Stimulated activated naive CD8-positive, alpha-beta T cell treated with anti-CD3 and anti-CD28 coated beads, Interleukin-15, Interleukin-2, amounts not matched to agents 100 ng/mL and 50 ng/mL, for 24 hours (primary cell): ENCODE results near the gene RHBDD2.
"Not testable (repeated sequence)": the region's sequence is repeated elsewhere in the genome, so short reads cannot be mapped to it uniquely, and the experiment has no call there.

Experiments
- H3K27ac Mint-ChIP-seq: one replicate; pipeline ENCODE4 v1.8.0; 2021; ENCODE audit warnings: mild to moderate bottlenecking, mixed read lengths
- H3K27me3 Mint-ChIP-seq: one replicate; pipeline ENCODE4 v1.8.0; 2021; ENCODE audit warnings: mixed read lengths
- H3K36me3 Mint-ChIP-seq: one replicate; pipeline ENCODE4 v1.8.0; 2021; ENCODE audit warnings: low read depth, mixed read lengths
- H3K4me1 Mint-ChIP-seq: one replicate; pipeline ENCODE4 v1.8.0; 2021; ENCODE audit warnings: low read depth, mixed read lengths
- H3K4me3 Mint-ChIP-seq: one replicate; pipeline ENCODE4 v1.8.0; 2021; ENCODE audit warnings: mild to moderate bottlenecking, mixed read lengths
- H3K9me3 Mint-ChIP-seq: one replicate; pipeline ENCODE4 v1.8.0; 2021; ENCODE audit warnings: mixed read lengths

RHBDD2 gene

DNA sequence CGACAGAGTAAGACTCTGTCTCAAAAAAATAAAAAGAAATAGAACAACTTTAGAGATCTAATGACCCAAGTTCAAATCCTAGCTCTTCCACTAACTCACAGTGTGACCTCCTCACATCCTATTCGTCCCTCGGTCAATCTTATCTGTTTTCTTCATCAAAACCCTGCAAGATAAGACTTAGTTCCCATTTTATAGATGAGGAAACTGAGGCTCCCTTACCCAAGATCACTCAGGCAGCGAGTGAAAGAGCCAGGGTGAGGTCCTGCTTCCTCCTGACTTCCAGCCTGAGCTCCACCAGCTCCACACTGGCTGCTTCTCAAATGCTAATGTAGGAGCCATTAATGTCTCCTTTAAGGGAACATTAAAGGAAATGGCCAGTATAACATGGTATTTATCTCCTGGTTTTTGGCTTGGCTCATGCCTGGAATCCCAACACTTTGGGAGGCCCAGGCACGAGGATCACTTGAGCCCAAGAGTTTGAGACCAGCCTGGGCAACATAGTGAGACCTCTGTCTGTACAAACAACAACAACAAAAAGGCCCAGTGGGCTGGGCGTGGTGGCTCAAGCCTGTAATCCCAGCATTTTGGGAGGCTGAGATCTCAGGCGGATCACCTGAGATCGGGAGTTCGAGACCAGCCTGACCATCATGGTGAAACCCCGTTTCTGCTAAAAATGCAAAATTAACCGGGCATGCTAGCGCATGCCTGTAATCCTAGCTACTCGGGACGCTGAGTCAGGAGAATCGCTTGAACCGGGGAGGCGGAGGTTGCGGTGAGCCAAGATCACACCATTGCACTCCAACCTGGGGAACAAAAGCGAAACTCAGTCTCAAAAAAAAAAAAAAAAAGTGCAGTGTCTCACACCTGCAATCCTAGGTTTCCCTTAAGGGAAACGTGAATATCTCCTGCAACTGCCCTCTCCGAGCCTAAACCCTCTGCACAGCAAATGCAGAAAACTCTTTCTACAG lies 3.4 kb upstream of the RHBDD2 start:
- Mint-ChIP-seq H3K27me3 (no peaks in the 10 kb centered on the region), H3K27ac (no peak overlapping the region), H3K4me3 (no peak overlapping the region), H3K9me3 (no peaks in the 10 kb centered on the region), H3K4me1 (peaks cover 31% of the 10 kb centered on the region), H3K36me3 (peaks cover 12% of the 10 kb centered on the region)

DNA sequence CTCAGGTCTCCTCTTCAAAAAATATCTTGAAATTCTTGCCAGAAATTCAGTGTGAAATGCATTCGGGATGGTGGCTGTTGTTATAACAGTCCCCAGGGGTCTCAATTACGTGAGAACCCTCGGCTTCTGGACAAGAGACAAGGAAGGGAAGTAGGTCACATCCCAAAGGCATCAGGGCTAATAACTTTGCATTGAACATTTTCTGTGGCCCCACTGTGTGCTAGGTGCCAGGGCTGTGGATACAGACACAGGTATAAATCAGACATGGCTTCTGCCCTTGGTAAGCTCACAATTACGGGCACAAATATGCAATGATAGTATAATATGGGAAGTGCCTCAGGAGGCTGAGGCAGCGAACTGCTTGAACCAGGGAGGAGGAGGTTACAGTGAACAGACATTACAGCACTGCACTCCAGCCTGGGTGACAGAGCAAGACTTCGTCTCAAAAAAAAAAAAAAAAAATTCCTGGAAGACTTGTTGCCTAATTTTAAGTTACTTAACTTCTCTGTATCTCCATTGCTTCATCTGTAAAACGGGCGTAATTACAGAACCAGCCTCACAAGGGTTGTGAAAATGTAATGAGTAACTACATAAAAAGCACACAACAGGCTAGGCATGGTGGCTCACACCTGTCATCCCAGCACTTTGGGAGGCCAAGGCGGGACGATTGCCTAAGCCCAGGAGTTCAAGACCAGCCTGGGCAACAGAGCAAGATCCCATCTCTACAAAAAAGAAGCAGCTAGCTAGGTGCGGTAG lies 2.5 kb upstream of the RHBDD2 start:
- Mint-ChIP-seq H3K27me3 (no peaks in the 10 kb centered on the region), H3K36me3 (peaks cover 21% of the 10 kb centered on the region), H3K4me3 (no peak overlapping the region), H3K27ac (no peak overlapping the region), H3K4me1 (peaks cover 30% of the 10 kb centered on the region), H3K9me3 (no peaks in the 10 kb centered on the region)

DNA sequence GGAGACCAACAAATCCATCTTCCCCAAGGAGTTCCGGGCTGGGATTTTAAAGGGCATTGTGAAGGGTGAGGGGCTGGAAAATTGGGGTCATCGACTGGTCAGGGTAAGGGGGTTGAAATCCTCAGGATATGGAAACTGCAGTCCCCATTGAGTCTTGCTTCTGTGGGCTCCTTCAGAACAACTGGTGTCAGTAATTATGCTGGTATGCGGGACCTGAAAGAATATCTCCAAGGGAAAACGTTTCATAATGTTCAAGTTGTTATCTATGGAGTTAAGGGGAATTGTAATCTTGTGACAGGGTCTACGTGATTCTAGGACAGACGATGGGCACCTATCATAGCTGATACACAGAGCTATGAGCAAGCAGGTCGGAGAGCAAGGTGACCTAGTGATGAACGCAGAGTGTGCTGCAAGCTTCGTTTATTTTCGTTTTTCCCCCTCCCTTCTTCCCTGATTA lies 494 bp upstream of the RHBDD2 start:
- peaks cover 37% of the 10 kb centered on the region for H3K36me3 Mint-ChIP-seq
- H3K27ac Mint-ChIP-seq, result peak overlapping the region; percentile 98
- no peaks in the 10 kb centered on the region for H3K9me3 Mint-ChIP-seq
- H3K4me3 Mint-ChIP-seq, result peak overlapping the region; percentile 100
- H3K27me3 Mint-ChIP-seq, result no peaks in the 10 kb centered on the region
- peaks cover 36% of the 10 kb centered on the region for H3K4me1 Mint-ChIP-seq

DNA sequence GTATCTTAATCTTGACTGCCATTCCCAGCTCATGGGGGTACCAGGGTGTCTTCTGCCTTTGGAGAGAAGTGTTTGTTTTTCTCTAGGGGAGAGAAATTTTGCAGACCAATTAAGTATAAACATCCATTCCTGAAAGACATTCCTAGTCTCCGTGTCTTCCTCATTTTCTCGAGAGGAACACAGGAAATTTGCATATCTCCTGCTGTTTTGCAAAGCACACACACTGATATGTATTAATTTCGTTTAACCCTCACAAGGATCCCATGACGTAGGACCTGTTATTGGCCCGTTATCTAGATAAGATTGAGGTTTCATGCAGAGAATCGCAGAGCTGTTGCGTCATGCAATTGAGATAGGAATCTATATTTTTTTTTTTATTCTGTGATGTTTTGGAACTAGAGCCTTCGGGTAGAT lies 944 bp downstream of the RHBDD2 start:
- H3K36me3 Mint-ChIP-seq, result peaks cover 46% of the 10 kb centered on the region

GRCh38 chr7:75880242-75880641 lies 1.4 kb downstream of the RHBDD2 start:
- Mint-ChIP-seq H3K27me3 (no peaks in the 10 kb centered on the region), H3K4me3 (peak overlapping the region; percentile 100), H3K4me1 (peaks cover 36% of the 10 kb centered on the region), H3K27ac (peak overlapping the region; percentile 98), H3K36me3 (peaks cover 47% of the 10 kb centered on the region), H3K9me3 (no peaks in the 10 kb centered on the region)

More for the DNA sequence above, 944 bp downstream of the RHBDD2 start:
- no peaks in the 10 kb centered on the region for H3K9me3 Mint-ChIP-seq
- H3K4me3 Mint-ChIP-seq, result peak overlapping the region; percentile 100
- H3K4me1 Mint-ChIP-seq, result peaks cover 36% of the 10 kb centered on the region
- peak overlapping the region; percentile 98 for H3K27ac Mint-ChIP-seq
- no peaks in the 10 kb centered on the region for H3K27me3 Mint-ChIP-seq

DNA sequence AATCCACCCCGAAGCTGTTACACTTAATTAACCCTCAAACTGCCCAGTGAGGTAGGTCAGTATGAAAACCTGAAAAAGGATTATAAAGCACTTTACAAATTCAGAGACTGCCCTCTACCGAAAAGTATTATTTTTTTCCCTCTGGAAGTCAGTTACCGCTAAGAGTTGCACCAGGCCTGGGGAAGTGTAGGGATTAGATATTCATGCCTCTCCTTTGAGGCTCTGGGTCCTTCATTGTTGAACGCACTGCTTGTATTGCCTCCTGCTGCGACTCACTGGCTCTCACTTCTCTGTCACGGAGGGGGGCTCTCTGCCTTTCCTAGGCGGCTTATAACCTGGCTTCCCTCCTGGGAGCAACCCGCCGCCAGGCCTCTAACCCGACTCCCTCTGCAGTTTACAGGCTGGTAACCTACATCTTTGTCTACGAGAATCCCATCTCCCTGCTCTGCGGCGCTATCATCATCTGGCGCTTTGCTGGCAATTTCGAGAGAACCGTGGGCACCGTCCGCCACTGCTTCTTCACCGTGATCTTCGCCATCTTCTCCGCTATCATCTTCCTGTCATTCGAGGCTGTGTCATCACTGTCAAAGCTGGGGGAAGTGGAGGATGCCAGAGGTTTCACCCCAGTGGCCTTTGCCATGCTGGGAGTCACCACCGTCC lies 2.7 kb downstream of the RHBDD2 start:
- Mint-ChIP-seq H3K27me3 (no peaks in the 10 kb centered on the region), H3K27ac (peak overlapping the region; percentile 9), H3K4me1 (peaks cover 36% of the 10 kb centered on the region), H3K4me3 (no peak overlapping the region), H3K9me3 (no peaks in the 10 kb centered on the region), H3K36me3 (peaks cover 51% of the 10 kb centered on the region)

DNA sequence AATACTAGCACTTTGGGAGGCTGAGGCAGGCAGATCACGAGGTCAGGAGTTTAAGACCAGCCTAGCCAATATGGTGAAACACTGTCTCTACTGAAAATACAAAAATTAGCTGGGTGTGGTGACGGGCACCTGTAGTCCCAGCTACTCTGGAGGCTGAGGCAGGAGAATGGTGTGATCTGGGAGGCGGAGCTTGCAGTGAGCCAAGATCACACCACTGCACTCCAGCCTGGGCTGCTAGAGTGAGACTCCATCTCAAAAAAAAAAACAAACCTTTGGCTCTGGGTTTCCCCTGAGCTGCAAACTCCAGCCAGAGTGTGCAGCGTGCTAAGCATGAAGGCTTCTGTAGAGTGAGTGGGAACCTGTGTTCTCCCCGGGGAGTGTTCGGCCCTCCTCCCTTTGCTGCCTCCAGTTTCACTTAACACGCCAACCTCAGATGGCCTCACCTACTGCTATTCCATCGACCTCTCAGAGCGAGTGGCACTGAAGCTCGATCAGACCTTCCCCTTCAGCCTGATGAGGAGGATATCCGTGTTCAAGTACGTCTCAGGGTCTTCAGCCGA lies 4.5 kb downstream of the RHBDD2 start:
- not testable (repeated sequence) for H3K9me3 Mint-ChIP-seq, H3K27me3 Mint-ChIP-seq, H3K4me3 Mint-ChIP-seq, H3K27ac Mint-ChIP-seq
- peaks cover 60% of the 10 kb centered on the region for H3K36me3 Mint-ChIP-seq
- peaks cover 30% of the 10 kb centered on the region for H3K4me1 Mint-ChIP-seq

DNA sequence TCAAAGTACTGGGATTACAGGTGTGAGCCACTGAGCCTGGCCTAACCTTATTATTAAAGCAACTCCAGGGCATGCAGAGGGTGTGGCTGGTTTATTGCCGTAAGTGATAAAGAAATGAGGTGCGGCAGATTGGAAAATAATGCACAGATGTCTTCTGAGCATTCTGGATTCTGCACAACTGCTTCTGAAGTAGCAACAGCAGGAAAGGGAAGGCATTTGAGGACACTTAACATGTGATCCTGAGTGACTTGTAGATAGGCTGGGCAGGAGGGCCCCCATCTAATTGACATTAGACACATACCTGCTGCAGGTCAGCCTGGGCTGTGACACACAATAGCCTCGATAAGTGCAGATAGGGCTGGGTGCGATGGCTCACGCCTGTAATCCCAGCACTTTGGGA lies 5.6 kb downstream of the RHBDD2 start:
- Mint-ChIP-seq H3K27ac (no peak overlapping the region), H3K9me3 (no peaks in the 10 kb centered on the region), H3K36me3 (peaks cover 64% of the 10 kb centered on the region), H3K4me3 (no peak overlapping the region), H3K4me1 (peaks cover 33% of the 10 kb centered on the region), H3K27me3 (no peaks in the 10 kb centered on the region)

GRCh38 chr7:75885036-75885435 lies 6.2 kb downstream of the RHBDD2 start:
- Mint-ChIP-seq H3K4me1 (peaks cover 33% of the 10 kb centered on the region), H3K4me3 (no peak overlapping the region), H3K36me3 (peaks cover 61% of the 10 kb centered on the region), H3K9me3 (no peaks in the 10 kb centered on the region), H3K27me3 (no peaks in the 10 kb centered on the region), H3K27ac (no peak overlapping the region)

DNA sequence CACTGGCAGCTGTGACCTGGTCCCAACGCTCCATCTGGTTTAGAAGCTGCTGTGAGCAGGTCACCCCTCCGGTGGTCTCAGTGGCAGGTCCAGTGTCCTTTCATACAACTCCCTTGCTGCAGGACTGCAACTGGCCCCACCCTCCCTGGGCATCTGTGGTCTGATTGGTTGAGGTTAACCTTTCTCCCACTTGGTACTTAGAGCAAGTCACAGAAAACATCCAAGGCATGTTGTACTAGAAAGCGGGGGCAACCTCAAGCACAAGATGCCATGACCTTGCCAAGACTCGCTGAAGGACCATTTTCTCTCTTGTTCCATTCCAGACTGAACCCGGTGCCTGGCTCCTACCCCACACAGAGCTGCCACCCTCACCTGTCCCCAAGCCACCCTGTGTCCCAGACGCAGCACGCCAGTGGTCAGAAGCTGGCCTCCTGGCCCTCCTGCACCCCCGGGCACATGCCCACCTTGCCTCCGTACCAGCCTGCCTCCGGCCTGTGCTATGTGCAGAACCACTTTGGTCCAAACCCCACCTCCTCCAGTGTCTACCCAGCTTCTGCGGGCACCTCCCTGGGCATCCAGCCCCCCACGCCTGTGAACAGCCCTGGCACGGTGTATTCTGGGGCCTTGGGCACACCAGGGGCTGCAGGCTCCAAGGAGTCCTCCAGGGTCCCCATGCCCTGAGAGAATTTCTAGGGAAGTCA lies 9.0 kb downstream of the RHBDD2 start:
- Mint-ChIP-seq H3K27ac (no peak overlapping the region), H3K4me3 (no peak overlapping the region), H3K27me3 (no peaks in the 10 kb centered on the region), H3K4me1 (peaks cover 17% of the 10 kb centered on the region), H3K36me3 (peaks cover 37% of the 10 kb centered on the region), H3K9me3 (no peaks in the 10 kb centered on the region)

GRCh38 chr7:75888464-75889222 lies 9.8 kb downstream of the RHBDD2 start:
- no peaks in the 10 kb centered on the region for H3K9me3 Mint-ChIP-seq
- H3K4me3 Mint-ChIP-seq, result no peak overlapping the region
- H3K36me3 Mint-ChIP-seq, result peaks cover 33% of the 10 kb centered on the region
- H3K4me1 Mint-ChIP-seq, result peaks cover 14% of the 10 kb centered on the region
- H3K27ac Mint-ChIP-seq, result no peak overlapping the region
- H3K27me3 Mint-ChIP-seq, result no peaks in the 10 kb centered on the region

DNA sequence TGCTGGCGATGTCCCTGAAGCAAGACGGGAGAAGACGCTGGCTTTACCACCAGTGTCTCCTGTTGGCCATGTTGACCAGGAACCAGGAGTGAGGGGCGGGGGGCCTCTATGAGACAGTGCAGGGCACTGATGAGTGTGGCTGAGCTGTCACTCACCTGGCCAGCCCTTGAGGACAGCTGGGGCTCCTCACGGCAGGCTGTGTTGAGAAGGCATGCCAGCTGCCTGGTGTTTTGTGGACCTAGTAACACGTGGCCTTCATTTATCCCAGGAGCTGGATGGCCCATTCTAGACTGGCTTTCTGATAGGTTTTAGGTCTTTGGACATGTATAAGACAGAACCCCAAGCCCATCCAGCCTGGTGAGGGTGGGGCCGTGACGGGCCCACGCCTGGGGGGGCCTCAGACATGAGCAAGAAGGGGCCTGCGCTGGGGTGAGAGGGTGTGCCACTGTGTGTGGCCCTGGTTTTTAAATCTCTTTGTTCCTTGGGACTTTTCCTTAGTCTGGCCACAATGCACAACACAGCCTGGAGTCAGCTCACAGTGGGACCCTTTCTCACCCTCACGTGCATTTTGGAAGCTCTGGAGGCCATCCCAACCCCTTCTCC lies 10.5 kb downstream of the RHBDD2 start:
- no peaks in the 10 kb centered on the region for H3K9me3 Mint-ChIP-seq
- H3K4me1 Mint-ChIP-seq, result peaks cover 14% of the 10 kb centered on the region
- H3K36me3 Mint-ChIP-seq, result peaks cover 28% of the 10 kb centered on the region
- H3K27me3 Mint-ChIP-seq, result no peaks in the 10 kb centered on the region
- H3K4me3 Mint-ChIP-seq, result no peak overlapping the region
- peak overlapping the region; percentile 70 for H3K27ac Mint-ChIP-seq

DNA sequence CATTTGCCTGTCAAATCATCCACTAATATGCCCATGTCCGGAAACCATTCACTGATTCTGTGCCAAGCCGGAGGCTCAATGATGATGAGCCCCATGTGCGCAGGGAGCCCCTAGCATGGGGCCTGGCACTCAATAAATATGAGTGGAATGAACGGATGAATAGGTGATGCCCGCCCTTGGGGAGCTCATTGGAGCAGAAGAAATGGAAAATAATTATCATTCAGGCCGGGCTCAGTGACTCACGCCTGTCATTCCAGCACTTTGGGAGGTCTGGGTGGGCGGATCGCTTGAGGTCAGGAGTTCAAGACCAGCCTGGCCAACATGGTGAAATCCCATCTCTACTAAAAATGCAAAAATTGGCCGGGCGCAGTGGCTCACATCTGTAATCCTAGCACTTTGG lies 11.0 kb downstream of the RHBDD2 start:
- peak overlapping the region; percentile 70 for H3K27ac Mint-ChIP-seq
- H3K27me3 Mint-ChIP-seq, result no peaks in the 10 kb centered on the region
- H3K9me3 Mint-ChIP-seq, result no peaks in the 10 kb centered on the region
- peaks cover 23% of the 10 kb centered on the region for H3K36me3 Mint-ChIP-seq
- no peak overlapping the region for H3K4me3 Mint-ChIP-seq
- peaks cover 14% of the 10 kb centered on the region for H3K4me1 Mint-ChIP-seq
